Measurements from ENCODE around the gene HDAC8.

- no peak for TF ChIP-seq POLR2A (IDR thresholded peaks at IDR 0.05; ENCODE audit: low read length)
- TF ChIP-seq GATA1 (IDR thresholded peaks at IDR 0.05; ENCODE audit: low read depth, low read length): no peak
These were observed 205.8 kb downstream of the HDAC8 start for GRCh38 chrX:72366701-72367454.
